ENCODE data around the gene SBF2.
"Not testable (repeated sequence)": the region's sequence is repeated elsewhere in the genome, so short reads cannot be mapped to it uniquely, and the experiment has no call there.

SBF2 gene

DNA sequence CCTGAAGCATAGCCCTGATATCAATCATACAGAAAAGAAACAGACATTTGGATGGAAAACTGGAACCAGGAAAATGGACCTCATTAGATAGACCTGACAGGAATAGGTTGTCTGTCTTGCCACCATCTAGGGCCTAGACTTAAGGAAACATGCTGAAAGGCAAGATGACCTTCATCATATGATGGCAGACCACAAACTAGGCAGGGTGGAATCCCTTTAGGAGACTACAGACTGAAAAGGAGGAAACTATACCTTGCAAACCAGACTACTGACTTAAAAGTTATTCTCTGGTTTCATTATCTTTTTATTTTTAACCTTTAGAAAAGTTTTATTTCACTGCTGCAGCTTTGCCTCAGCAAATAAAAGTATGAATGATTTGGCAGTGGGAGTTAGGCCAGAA lies 20.3 kb downstream of the SBF2 start:
- Mint-ChIP-seq H3K9me3 (no peaks in the 10 kb centered on the region), H3K36me3 (ENCODE audit: low read depth) (no peaks in the 10 kb centered on the region), H3K4me1 (ENCODE audit: low read depth) (peaks cover 11% of the 10 kb centered on the region), H3K27me3 (no peaks in the 10 kb centered on the region), H3K4me3 (no peak overlapping the region), H3K27ac (no peak overlapping the region)
- no peak for DNase-seq

DNA sequence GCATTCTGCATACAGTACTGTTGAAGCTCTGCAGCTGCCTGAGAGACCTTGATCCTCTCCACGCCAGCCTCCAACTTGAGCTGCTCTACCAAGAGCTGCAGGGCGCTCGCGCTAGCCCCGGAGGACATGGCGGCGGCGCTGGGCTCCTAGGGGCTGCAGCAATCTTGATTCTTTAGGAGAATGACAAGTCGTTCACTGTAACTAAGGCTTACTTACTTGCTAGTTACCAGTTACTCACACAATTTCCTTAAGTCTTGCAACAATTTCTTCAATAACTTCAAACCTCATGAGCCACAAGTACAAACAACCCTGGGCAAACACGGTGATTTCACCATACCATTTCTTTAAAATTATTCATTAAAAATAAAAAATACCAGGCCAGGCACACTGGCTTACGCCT lies 21.9 kb downstream of the SBF2 start:
- no peaks in the 10 kb centered on the region for H3K27me3 Mint-ChIP-seq
- H3K4me3 Mint-ChIP-seq, result no peak overlapping the region

GRCh38 chr11:10268746-10269488 lies 25.1 kb downstream of the SBF2 start:
- Mint-ChIP-seq H3K9me3 (no peaks in the 10 kb centered on the region), H3K4me3 (no peak overlapping the region), H3K36me3 (ENCODE audit: low read depth) (no peaks in the 10 kb centered on the region), H3K27me3 (no peaks in the 10 kb centered on the region), H3K4me1 (ENCODE audit: low read depth) (peaks cover 4% of the 10 kb centered on the region), H3K27ac (no peak overlapping the region)
- DNase-seq, result no peak

More for the DNA sequence above, 21.9 kb downstream of the SBF2 start:
- no peak overlapping the region for H3K27ac Mint-ChIP-seq
- peaks cover 11% of the 10 kb centered on the region for H3K4me1 Mint-ChIP-seq (ENCODE audit: low read depth)
- H3K9me3 Mint-ChIP-seq, result no peaks in the 10 kb centered on the region
- H3K36me3 Mint-ChIP-seq (ENCODE audit: low read depth), result no peaks in the 10 kb centered on the region
- DNase-seq, result no peak

GRCh38 chr11:10267821-10268220 lies 26.2 kb downstream of the SBF2 start:
- no peaks in the 10 kb centered on the region for H3K9me3 Mint-ChIP-seq
- no peak for DNase-seq
- no peaks in the 10 kb centered on the region for H3K36me3 Mint-ChIP-seq (ENCODE audit: low read depth)
- H3K27me3 Mint-ChIP-seq, result no peaks in the 10 kb centered on the region
- H3K27ac Mint-ChIP-seq, result no peak overlapping the region
- H3K4me1 Mint-ChIP-seq (ENCODE audit: low read depth), result no peaks in the 10 kb centered on the region
- no peak overlapping the region for H3K4me3 Mint-ChIP-seq

- Mint-ChIP-seq H3K27ac (no peak overlapping the region), H3K4me1 (ENCODE audit: low read depth) (peaks cover 5% of the 10 kb centered on the region), H3K4me3 (no peak overlapping the region), H3K9me3 (no peaks in the 10 kb centered on the region), H3K36me3 (ENCODE audit: low read depth) (no peaks in the 10 kb centered on the region), H3K27me3 (no peaks in the 10 kb centered on the region)
- no peak for DNase-seq
Measured at GRCh38 chr11:10265936-10266335, 28.1 kb downstream of the SBF2 start.

- H3K27ac Mint-ChIP-seq; H3K27me3 Mint-ChIP-seq; H3K4me3 Mint-ChIP-seq; H3K4me1 Mint-ChIP-seq (ENCODE audit: low read depth); DNase-seq; H3K36me3 Mint-ChIP-seq (ENCODE audit: low read depth); H3K9me3 Mint-ChIP-seq: not testable (repeated sequence)
Measured at GRCh38 chr11:10264716-10265115, 29.3 kb downstream of the SBF2 start.

- Mint-ChIP-seq H3K36me3 (ENCODE audit: low read depth) (no peaks in the 10 kb centered on the region), H3K27ac (no peak overlapping the region)
- no peak for DNase-seq
Measured at GRCh38 chr11:10263929-10264328, 30.1 kb downstream of the SBF2 start.

GRCh38 chr11:10261821-10262220 lies 32.2 kb downstream of the SBF2 start:
- Mint-ChIP-seq H3K9me3 (no peaks in the 10 kb centered on the region), H3K4me1 (ENCODE audit: low read depth) (peaks cover 5% of the 10 kb centered on the region), H3K27ac (no peak overlapping the region), H3K4me3 (no peak overlapping the region), H3K36me3 (ENCODE audit: low read depth) (no peaks in the 10 kb centered on the region), H3K27me3 (no peaks in the 10 kb centered on the region)
- DNase-seq, result no peak

More at GRCh38 chr11:10263929-10264328, 30.1 kb downstream of the SBF2 start:
- Mint-ChIP-seq H3K9me3 (no peaks in the 10 kb centered on the region), H3K4me1 (ENCODE audit: low read depth) (peaks cover 5% of the 10 kb centered on the region), H3K4me3 (no peak overlapping the region), H3K27me3 (no peaks in the 10 kb centered on the region)

- Mint-ChIP-seq H3K4me1 (ENCODE audit: low read depth) (peaks cover 8% of the 10 kb centered on the region), H3K36me3 (ENCODE audit: low read depth) (no peaks in the 10 kb centered on the region), H3K4me3 (no peak overlapping the region), H3K27ac (no peak overlapping the region), H3K27me3 (no peaks in the 10 kb centered on the region), H3K9me3 (no peaks in the 10 kb centered on the region)
- DNase-seq, result no peak
Measured at GRCh38 chr11:10257478-10257877, 36.5 kb downstream of the SBF2 start.

- Mint-ChIP-seq H3K9me3 (no peaks in the 10 kb centered on the region), H3K27ac (no peak overlapping the region), H3K36me3 (ENCODE audit: low read depth) (no peaks in the 10 kb centered on the region), H3K4me1 (ENCODE audit: low read depth) (peaks cover 3% of the 10 kb centered on the region), H3K27me3 (no peaks in the 10 kb centered on the region), H3K4me3 (no peak overlapping the region)
- DNase-seq, result no peak
Measured at GRCh38 chr11:10255388-10256125, 38.5 kb downstream of the SBF2 start.

- H3K4me1 Mint-ChIP-seq (ENCODE audit: low read depth); H3K36me3 Mint-ChIP-seq (ENCODE audit: low read depth); H3K4me3 Mint-ChIP-seq; H3K27ac Mint-ChIP-seq; H3K27me3 Mint-ChIP-seq; H3K9me3 Mint-ChIP-seq; DNase-seq: not testable (repeated sequence)
Measured at GRCh38 chr11:10249448-10250131, 44.4 kb downstream of the SBF2 start.

- Mint-ChIP-seq H3K4me3 (no peak overlapping the region), H3K27ac (no peak overlapping the region), H3K36me3 (ENCODE audit: low read depth) (no peaks in the 10 kb centered on the region), H3K4me1 (ENCODE audit: low read depth) (no peaks in the 10 kb centered on the region), H3K27me3 (no peaks in the 10 kb centered on the region), H3K9me3 (no peaks in the 10 kb centered on the region)
- no peak for DNase-seq
Measured at GRCh38 chr11:10247011-10247410, 47.0 kb downstream of the SBF2 start.

- Mint-ChIP-seq H3K27ac (no peak overlapping the region), H3K27me3 (no peaks in the 10 kb centered on the region), H3K36me3 (ENCODE audit: low read depth) (no peaks in the 10 kb centered on the region), H3K4me3 (no peak overlapping the region), H3K9me3 (no peaks in the 10 kb centered on the region), H3K4me1 (ENCODE audit: low read depth) (no peaks in the 10 kb centered on the region)
- DNase-seq, result no peak
Measured at GRCh38 chr11:10243896-10244575, 50.0 kb downstream of the SBF2 start.

GRCh38 chr11:10236840-10237239 lies 57.2 kb downstream of the SBF2 start:
- no peak overlapping the region for H3K4me3 Mint-ChIP-seq
- no peaks in the 10 kb centered on the region for H3K9me3 Mint-ChIP-seq
- no peaks in the 10 kb centered on the region for H3K27me3 Mint-ChIP-seq
- no peak for DNase-seq
- H3K4me1 Mint-ChIP-seq (ENCODE audit: low read depth), result no peaks in the 10 kb centered on the region
- H3K36me3 Mint-ChIP-seq (ENCODE audit: low read depth), result no peaks in the 10 kb centered on the region
- H3K27ac Mint-ChIP-seq, result no peak overlapping the region

Data from activated T-cell treated with anti-CD3 and anti-CD28 coated beads, Interleukin-2, amount 50 U/mL, for 24 hours (primary cell).